ENCODE measurements around the gene MLXIP. TPM values are rescaled to one million over a fixed set of nuclear protein-coding genes. Genes with fewer than 3 reads are reported as not detected.

The MLXIP gene
- total RNA-seq, 1 donor from 2014 or later: 59.2 TPM

DNA sequence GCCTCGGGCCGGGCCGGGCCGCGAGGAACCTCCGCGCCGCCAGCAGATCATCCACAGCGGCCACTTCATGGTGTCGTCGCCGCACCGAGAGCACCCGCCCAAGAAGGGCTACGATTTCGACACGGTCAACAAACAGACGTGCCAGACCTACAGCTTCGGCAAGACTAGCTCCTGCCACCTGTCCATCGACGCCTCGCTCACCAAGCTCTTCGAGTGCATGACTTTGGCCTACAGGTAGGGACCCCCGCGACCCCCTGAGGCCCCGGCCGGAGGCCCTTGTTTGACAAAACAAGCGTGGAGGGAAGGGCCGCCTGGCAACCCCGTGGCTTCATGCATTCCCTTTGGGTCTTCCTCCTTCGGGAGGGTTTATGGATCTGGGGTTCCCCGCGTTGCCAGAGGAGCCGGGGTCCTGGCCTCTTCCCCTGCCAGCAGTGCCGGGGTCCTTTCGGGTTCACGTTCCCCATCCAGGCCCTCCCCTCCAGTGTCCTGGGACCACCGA lies 526 bp downstream of the MLXIP start:
- intact Hi-C loops (cut with micrococcal nuclease): loop anchor here (1.0 to 10.0 kb wide), 4 partner anchors 366 to 896 kb away; partner anchors contain the start of genes KNTC1, OGFOD2, RSRC2 and TMEM120B

DNA sequence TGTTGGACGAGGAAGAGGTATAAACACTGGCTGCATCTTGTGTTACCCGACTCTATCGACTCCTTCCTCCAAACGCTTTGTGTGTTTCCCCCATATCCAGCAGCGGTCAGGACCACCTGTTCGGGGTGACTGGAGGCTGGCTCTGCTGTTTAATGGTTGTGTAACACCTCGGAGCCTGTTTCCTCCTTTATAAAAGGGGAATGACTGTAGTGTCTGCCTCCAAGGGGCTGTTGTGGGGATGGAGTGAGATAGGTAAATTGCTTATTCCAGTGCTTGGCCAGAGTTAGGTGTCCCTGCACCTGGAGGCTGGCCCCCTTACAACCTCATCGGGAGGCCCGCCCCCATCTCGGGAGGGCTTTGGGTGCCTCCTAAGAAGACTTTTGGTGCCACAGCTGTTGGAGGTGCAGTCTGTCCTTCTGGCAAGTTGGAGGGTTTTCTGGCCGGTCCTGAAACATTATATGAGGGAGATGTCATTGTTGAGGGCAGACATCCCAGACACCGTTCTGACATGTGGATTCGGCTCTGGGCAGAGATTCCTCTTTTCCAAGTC lies 1.1 kb downstream of the MLXIP start:
- intact Hi-C loops (cut with micrococcal nuclease): loop anchor here (1.0 to 10.0 kb wide), 7 partner anchors 13 to 895 kb away; partner anchors contain the start of genes DENR, KNTC1, OGFOD2 and RSRC2

DNA sequence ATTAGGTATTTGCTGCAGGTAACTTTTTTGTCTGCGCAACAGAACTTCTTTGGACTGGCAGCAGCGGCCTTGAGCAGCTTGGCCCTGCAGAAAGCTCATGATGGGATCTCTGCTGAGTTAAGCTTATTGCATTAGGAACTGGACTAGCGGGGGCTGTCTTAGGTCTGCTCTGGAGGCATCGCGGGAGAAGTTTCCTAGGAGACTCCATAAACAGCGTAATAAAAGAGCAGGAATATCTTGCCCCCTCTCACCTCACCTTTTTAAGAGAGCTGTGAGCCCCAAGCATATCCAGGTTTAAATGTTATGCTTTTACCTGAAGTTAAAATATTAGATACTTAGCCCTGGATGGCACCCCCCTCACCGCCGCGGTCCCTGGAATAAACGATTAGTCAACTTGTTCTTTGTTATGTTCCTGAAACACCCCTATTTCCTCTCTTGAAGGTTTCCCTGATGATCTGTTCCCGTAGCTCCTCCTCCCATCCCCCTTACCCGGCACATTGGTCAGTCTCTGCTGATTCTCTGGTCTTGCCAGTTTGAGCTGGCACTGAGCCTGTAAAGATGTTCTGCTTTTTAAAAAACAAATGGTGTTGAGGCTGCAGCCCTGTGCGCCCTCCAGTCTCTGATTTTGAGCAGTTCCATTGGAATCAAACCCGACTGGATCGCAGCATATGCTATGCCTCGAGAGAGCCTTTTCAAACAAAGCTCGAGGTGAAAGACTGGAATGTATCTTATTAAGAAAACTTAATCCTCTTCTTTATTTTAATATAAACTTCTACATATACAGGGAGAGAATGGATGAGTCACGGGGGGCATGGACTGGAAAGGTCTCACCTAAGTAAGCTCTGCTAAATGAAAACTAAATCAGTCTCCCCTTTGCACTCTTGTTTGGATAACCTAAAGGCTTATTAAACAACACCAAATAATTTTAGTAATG lies 1.9 kb downstream of the MLXIP start:
- intact Hi-C loops (cut with micrococcal nuclease): loop anchor here (1.0 to 10.0 kb wide), 5 partner anchors 14 to 674 kb away; partner anchors contain the start of genes CFAP251, DENR and VPS33A

DNA sequence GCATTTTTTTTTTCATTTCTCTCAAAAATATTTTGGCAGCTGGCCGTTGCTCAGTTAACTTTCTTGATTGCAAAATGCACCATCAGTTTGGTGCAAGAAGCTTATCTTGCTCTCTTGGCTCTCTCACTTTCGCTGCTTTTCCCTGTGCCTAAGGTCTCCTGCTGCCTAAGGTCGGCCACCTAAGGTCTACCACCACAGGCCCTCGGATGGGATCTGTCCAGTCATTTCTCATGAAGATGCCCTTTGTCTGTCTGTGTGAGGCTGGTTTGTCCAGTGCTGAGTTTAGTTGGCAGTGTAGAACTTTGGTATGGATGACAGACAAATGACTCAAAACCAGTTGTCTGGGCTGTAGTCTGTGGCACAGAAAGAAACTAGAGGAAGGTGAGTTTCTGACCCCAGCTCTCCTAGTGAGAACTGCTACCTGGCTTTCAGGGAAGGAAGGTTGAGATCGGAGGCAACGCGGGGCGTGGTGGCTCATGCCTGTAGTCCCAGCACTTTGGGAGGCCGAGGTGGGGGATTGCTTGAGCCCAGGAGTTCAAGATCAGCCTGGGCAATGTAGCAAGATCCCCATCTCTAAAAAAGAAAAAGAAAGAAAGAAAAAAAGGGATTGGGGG lies 2.6 kb downstream of the MLXIP start:
- intact Hi-C loops (cut with micrococcal nuclease): loop anchor here (1.0 to 10.0 kb wide), 4 partner anchors 14 to 674 kb away; partner anchors contain the start of genes CFAP251, DENR and VPS33A

DNA sequence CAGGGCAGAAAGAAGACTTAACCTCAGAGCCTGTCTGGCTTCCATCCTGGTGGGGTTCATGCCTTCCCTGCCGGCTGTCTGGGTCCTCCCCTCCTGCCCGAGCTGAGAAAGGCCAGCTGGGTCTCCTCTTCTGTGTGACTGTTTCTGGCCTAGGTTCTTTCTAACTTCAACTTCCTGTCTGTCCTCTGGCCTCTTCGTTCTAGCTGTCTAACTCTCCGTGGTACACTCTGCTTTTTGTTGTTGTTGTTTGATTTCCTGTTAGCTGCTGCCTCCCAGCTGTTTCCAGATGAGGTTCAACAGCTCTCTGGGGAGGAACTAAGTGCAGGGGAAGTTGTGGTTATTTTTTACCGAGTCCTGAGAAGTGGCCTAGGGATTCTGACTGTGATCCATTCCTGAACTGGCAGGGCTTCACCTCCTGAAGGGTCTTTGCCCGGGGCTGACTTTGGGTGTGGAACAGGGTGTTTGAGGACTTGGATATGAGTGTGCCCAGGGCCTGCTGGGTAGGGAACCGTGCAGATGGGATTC lies 3.2 kb downstream of the MLXIP start:
- intact Hi-C loops (cut with micrococcal nuclease): loop anchor here (1.0 to 10.0 kb wide), 4 partner anchors 15 to 673 kb away; partner anchors contain the start of genes CFAP251, DENR and VPS33A

DNA sequence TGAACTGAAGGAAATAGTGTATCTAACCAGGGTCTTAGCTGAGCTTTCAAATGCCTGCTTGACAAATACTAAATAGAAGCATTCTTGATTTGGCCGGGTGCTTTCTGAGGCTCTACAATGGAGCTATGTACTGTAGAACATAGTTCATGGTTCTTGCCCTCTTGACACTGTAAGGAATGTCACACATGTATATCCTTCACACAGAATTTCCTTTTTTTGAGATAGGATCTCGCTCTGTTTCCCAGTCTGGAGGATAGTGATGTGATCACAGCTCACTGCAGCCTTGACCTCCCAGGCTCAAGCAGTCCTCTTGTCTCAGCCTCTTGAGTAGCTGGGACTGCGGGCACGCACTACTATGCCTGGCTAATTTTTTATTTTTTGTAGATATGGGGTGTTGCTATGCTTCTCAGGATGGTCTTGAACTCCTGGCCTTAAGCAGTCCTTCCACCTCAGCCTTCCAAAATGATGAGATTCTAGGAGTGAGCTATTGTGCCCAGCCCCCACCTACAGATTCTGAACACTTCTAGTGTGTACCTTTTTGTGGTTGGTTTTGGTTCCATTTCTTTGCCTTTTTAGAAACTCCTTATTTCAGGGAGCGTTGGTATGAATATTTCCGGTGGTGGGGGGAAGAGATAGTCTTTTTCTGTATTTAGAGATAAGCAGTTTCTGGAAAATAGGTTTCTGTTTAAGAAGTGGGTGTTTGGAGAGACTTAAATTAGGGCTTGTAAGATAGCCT lies 4.2 kb downstream of the MLXIP start:
- intact Hi-C loops (cut with micrococcal nuclease): loop anchor here (1.0 to 10.0 kb wide), 2 partner anchors 17 to 672 kb away; partner anchors contain the start of gene DENR

DNA sequence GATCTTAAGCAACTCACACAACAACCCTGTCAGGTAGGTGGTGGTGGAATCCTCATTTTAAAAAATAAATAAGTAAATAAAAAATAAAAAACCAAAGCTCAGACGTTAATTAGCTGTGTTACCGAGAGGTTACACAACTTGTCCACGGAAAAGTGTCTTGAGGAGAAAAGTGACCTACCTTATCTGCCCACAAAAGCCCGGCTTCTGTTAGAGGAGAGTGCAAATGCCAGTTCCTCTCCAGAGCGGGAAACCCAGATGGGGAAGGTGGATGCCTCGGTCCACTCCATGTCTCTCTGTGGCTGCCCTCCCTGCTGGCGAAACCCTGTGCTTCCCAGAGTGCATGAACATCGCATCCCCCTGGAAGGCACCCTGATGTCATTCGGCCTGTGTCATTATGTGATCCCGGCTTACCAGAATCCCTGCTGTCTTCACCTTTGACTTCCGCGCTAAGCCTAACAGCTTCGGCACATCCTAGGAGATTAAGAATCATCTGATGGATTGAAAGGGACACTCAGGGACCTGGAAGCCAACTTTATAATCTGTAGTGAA lies 6.4 kb downstream of the MLXIP start:
- intact Hi-C loops (cut with micrococcal nuclease): loop anchor here (10.0 kb wide), 1 partner anchor 670 kb away; the partner anchor contains the start of gene DENR

DNA sequence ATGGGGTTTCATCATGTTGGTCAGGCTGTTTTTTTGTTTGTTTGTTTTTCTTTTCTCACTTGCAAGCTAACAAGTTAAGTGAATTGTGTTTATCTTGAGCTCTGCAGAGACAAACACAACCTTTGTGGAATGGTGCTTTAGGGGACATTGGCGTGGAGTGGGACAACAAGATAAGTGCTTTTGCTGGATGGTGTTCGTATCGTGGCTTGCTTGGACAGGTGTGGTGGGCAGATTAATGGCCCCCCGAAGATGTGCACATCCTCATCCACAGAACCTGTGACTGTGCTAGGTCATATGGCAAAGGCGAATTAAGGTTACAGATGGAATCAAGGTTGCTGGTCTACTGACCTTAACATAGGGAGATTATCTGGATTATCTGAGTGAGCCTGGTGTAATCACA lies 7.0 kb downstream of the MLXIP start:
- intact Hi-C loops (cut with micrococcal nuclease): loop anchor here (10.0 kb wide), 1 partner anchor 669 kb away; the partner anchor contains the start of gene DENR

DNA sequence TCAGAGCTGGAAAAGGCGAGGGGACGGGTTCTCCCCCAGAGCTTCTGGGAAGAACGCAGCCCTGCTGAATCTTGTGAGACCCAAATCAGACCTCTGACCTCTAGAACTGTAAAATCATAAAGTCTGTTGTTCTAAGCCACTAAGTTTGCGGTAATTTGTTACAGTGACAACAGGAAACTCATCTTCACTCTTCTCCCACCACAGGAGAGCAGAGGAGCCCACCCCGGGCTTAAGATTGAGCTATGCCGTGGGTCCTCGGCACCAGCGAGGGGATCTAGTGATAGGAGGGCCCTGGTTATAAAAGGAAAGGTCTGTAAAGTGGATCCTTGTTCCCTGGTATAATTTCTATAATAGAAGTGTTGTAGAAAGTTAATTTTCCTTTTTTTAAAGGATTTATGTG lies 7.6 kb downstream of the MLXIP start:
- intact Hi-C loops (cut with micrococcal nuclease): loop anchor here (10.0 kb wide), 1 partner anchor 669 kb away; the partner anchor contains the start of gene DENR

DNA sequence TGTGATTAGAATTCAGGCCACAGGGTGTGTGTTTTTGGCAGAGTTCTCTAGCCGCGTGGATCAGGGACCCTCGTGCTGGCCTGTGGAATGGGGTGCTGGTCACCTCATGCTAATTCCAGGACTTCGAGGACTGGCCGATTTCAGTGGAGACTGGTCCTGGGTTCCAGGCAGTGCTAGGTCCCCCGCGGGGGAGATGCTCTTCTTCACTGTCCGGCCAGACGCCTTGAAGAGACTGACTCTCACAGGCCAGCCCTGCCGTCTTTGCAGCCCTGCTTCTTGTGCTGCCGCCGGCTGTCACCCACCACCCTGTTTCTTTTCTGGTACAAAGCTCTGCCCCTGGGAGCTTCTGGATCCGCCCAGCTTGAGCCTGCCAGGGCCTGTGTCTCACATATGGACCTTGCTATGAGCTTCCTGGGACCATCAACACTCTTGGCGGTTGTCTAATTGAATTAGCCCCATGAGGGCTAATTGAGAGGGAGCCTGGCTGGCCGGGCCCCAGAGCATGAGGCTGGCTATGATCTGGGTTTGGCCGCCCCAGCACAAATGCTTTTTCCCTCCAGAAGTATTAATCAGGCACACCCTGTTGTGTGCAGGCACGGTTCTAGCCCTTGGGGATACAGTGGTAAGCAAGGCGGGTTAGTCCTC lies 8.2 kb downstream of the MLXIP start:
- intact Hi-C loops (cut with micrococcal nuclease): loop anchor here (10.0 kb wide), 1 partner anchor 668 kb away; the partner anchor contains the start of gene DENR

DNA sequence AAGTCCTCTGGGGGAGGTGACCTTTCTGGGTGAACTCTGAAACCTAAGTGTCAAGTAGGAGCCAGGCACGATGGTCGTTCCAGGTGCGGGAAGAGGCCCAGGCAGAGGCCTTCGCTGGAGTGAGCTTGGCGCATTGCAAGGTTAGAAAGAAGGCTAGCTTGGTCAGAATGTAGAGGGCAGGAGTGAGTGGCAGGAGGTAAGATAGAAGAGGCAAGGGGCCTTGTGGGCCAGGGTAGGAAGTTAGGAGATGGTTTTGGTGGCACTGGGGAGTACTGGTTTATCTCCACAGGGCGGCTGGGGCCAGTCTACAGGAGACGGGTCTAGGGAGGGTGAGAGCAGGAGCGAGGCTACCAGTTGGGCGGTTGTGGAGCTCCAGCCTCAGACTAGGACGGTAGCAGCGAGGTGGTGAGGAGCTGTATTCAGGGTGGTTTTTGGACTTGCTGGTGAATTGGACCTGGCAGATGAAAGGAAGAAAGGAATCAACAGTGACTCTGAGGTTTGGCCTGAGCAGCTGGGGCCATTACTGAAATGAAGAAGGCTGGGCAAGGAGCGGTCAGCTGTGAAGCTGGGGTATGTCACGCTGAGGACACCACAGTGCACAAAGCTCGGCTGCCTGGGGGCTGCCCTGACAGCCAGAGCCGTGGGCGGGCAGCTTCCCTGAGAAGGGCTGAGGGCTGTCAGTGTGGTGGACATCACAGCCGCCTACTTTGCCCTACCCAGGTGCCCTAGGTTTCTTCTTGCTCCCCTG lies 9.0 kb downstream of the MLXIP start:
- intact Hi-C loops (cut with micrococcal nuclease): loop anchor here (10.0 kb wide), 1 partner anchor 667 kb away; the partner anchor contains the start of gene DENR

DNA sequence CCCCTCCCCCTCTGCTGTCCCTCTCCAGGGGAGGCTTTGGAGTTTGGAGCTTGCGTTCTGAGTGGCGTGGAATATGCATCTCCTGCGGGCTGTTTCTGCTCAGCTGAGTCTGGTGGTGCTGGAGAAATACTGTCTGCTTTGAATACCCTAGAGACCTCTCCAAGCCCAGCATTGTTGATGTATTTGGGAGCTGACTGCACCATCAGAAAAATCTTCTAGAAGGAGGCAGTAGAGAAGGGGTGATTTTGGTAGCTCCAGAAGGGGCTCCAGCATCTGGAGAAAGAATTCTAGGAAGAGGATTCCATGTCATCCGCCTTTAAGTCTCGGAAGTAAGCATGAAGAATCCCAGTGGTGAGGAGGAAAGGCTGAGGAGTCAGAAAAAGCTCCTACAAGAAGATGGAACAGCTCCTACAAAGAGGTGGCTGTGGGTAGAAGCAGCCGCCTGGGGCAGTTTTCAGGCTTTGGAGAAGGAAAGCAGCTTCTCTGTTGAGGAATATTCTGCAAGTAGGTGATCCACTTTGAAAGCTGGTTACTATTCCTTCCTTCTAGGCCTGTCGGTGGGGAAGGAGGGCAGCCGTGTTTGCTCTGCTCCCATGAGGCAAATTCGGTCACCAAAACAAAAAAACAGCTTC lies 9.7 kb downstream of the MLXIP start:
- intact Hi-C loops (cut with micrococcal nuclease): loop anchor here (10.0 kb wide), 1 partner anchor 667 kb away; the partner anchor contains the start of gene DENR

DNA sequence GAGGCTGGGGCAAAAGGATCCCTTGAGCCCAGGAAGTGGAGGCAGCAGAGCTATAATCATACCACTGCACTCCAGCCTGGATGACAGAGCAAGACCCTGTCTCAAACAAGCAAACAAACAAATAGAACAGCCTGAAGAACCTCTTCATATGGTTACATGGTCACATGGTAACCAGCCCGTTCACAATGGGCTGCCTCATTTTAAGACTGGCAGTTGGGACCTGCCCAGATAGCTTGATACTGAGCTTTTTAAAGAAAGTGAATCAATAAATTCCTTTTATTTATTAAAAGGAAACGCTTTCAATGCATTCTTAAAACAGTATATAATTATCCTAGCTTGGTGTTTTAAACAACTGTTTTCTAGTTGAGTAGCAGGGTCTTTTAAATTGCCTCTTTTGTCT lies 10.5 kb downstream of the MLXIP start:
- intact Hi-C loops (cut with micrococcal nuclease): loop anchor here (10.0 kb wide), 1 partner anchor 666 kb away; the partner anchor contains the start of gene DENR

DNA sequence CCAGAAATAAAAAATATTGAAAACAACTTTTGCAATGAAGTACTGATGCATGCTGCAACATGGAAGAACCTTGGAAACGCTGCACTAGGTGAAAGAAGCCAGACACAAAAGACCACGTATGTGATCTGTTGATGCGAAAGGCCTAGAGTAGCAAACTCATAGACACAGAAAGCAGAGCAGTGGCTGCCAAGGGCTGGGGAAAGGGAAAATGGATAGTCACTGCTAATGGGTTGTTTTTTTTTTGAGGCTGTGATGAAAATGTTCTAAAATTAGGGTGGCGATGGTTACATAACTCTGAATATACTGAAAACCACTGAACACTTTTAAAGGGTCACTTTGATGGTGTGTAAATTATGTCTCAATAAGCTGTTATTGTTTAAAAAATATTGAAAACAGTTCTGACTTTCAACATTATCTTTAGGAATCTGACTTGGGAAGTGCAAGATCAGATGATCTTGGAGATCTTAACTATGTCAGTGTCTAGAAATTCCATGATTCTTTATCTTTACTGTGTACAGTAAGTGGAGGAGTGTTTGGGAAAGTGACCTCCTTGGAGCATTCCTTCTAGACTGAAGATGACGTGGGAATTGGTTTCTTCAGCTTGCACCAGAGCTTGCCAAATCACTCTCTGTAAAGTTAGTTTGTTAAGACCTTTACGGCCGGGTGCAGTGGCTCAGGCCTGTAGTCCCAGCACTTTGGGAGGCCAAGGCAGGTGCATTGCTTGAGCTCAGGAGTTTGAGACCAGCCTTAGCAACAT lies 12.4 kb downstream of the MLXIP start:
- intact Hi-C loops (cut with micrococcal nuclease): no loop called here

DNA sequence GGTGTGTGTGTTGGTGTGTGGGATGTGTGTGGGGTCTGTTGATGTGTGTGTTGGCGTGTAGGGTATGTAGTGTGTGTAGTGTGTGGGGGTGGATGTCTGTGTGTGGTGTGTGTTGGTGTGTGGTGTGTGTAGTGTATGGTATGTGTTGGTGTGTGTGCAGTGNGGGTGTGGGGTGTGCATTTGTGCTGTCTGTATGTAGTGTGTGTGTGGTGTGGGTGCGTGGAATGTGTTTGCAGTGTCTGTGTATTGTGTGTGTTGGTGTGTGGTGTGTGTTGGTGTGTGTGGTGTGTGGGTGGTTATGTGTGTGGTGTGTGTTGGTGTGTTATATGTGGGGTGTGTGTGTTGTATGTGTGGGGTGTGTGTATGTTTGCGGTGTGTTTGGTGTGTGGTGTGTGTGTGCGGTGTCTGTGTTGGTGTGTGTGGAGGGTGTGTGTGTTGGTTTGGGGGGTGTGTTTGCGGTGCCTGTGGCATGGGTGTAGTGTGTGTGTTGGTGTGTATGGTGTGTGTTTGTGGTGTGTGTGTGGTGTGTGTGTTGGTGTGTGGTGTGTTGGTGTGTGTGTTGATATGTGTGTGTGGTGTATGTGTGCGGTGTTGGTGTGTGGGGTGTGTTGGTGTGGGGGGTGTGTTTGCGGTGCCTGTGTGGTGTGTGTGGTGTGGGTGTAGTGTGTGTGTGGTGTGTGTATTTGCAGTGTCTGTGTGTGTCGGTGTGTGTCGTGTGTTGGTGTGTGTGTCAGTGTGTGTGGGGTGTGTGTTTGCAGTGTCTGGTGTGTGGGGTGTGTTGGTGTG lies 14.7 kb downstream of the MLXIP start:
- intact Hi-C loops (cut with micrococcal nuclease): no loop called here

DNA sequence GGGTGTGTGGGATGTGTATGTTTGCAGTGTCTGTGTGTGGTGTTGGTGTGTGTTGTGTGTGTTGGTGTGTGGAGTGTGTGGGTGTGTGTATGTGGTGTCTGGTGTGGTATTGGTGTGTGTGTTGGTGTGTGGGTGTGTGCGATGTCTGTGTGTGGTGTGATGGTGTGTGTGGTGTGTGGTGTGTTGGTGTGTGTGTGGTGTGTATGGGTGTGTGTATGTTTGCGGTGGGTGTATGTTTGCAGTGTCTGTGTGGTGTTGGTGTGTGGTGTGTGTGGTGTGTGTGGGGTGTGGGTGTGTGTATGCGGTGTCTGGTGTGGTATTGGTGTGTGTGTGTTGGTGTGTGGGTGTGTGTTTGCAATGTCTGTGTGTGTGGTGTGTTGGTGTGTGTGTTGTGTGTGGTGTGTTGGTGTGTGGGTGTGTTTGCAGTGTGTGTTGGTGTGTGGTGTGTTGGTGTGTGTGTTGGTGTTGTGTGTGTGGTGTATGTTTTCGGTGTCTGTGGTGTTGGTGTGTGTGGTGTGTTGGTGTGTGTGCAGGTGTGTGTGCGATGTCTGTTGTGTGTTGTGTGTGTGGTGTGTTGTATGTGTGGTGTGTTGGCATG lies 15.7 kb downstream of the MLXIP start:
- intact Hi-C loops (cut with micrococcal nuclease): no loop called here

Measured in T-helper 1 cell treated with Interleukin-12 subunit alpha and Interleukin-12 subunit beta and Interleukin-4 antibody, amounts not matched to agents 30 ng/mL and 1 ng/mL, for 36 hours (primary cell).